AG09309 (cell line): ENCODE measurements around the gene THYN1.

Experiments
- DNase-seq: peaks from one replicate; pipeline ENCODE4 v3.0.0-alpha.2; 2010; ENCODE audit warnings: low read depth
- H3K4me3 ChIP-seq: 2 replicates; pipeline ENCODE4 v1.5.1; 2011; ENCODE audit warnings: mild to moderate bottlenecking, low read depth, low read length, moderate library complexity; ENCODE audit not compliant: control insufficient read depth
- CTCF ChIP-seq: IDR thresholded peaks from 2 replicates; pipeline ENCODE4 v1.5.1; 2011; ENCODE audit warnings: mild to moderate bottlenecking, low read depth, low read length, inconsistent platforms; ENCODE audit not compliant: insufficient read depth, control insufficient read depth; ENCODE audit errors: missing control alignments

The THYN1 gene

GRCh38 chr11:134266440-134266839, 13.3 kb upstream of the THYN1 start:
- H3K4me3 ChIP-seq = no peak overlapping the region
- DNase-seq = peak; percentile 33
- TF ChIP-seq CTCF = no peak

- TF ChIP-seq CTCF = no peak
Observed at GRCh38 chr11:134264966-134265764, 12.0 kb upstream of the THYN1 start.

GRCh38 chr11:134261626-134262488, 8.7 kb upstream of the THYN1 start:
- TF ChIP-seq CTCF = peak; percentile 67
- H3K4me3 ChIP-seq = no peak overlapping the region
- no peak for DNase-seq

More at GRCh38 chr11:134264966-134265764, 12.0 kb upstream of the THYN1 start:
- no peak for DNase-seq
- H3K4me3 ChIP-seq = no peak overlapping the region

- DNase-seq = no peak
- no peak overlapping the region for H3K4me3 ChIP-seq
- no peak for TF ChIP-seq CTCF
Observed at GRCh38 chr11:134260983-134261382, 7.8 kb upstream of the THYN1 start.

- no peak overlapping the region for H3K4me3 ChIP-seq
- no peak for DNase-seq
- TF ChIP-seq CTCF = no peak
Observed at GRCh38 chr11:134260503-134260902, 7.4 kb upstream of the THYN1 start.

GRCh38 chr11:134258577-134258976, 5.4 kb upstream of the THYN1 start:
- DNase-seq = no peak
- H3K4me3 ChIP-seq = no peak overlapping the region
- no peak for TF ChIP-seq CTCF
